Ishikawa (cell line): Measurements from ENCODE around the gene PAPLN.

Experiments
- CEBPB ChIP-seq: IDR thresholded peaks from 2 replicates; pipeline ENCODE4 v1.6.1; 2012
- CREB1 ChIP-seq: IDR thresholded peaks from 2 replicates; pipeline ENCODE4 v1.6.1; 2012; ENCODE audit warnings: low read depth
- EGR1 ChIP-seq: IDR thresholded peaks from 2 replicates; pipeline ENCODE4 v1.6.1; 2012
- EP300 ChIP-seq: IDR thresholded peaks from 2 replicates; pipeline ENCODE4 v1.6.1; 2012; ENCODE audit warnings: borderline replicate concordance
- FOXM1 ChIP-seq: IDR thresholded peaks from 2 replicates; pipeline ENCODE4 v1.6.1; 2012; ENCODE audit warnings: low read depth, borderline replicate concordance
- NFIC ChIP-seq: IDR thresholded peaks from 2 replicates; pipeline ENCODE4 v1.6.1; 2012
- RAD21 ChIP-seq: IDR thresholded peaks from 2 replicates; pipeline ENCODE4 v1.6.1; 2012; ENCODE audit warnings: low read depth
- TAF1 ChIP-seq: IDR thresholded peaks from 2 replicates; pipeline ENCODE4 v1.6.1; 2012; ENCODE audit warnings: low read depth, mild to moderate bottlenecking
- TCF12 ChIP-seq: IDR thresholded peaks from 2 replicates; pipeline ENCODE4 v1.6.1; 2012; ENCODE audit warnings: low read depth
- TEAD4 ChIP-seq: IDR thresholded peaks from 2 replicates; pipeline ENCODE4 v1.6.1; 2012
- YY1 ChIP-seq: IDR thresholded peaks from 2 replicates; pipeline ENCODE4 v1.6.1; 2012; ENCODE audit warnings: low read depth
- ZBTB7A ChIP-seq: IDR thresholded peaks from 2 replicates; pipeline ENCODE4 v1.6.1; 2012; ENCODE audit warnings: low read depth
- TF ChIP-seq, protein P1 (sequence below): IDR thresholded peaks from 2 replicates; pipeline ENCODE4 v1.6.1; 2012
- TF ChIP-seq, protein P2 (sequence below): IDR thresholded peaks from 2 replicates; pipeline ENCODE4 v1.6.1; 2012; ENCODE audit warnings: low read depth, mild to moderate bottlenecking
- TF ChIP-seq, protein P3 (sequence below): IDR thresholded peaks from 2 replicates; pipeline ENCODE4 v1.6.1; 2012

The PAPLN gene

DNA sequence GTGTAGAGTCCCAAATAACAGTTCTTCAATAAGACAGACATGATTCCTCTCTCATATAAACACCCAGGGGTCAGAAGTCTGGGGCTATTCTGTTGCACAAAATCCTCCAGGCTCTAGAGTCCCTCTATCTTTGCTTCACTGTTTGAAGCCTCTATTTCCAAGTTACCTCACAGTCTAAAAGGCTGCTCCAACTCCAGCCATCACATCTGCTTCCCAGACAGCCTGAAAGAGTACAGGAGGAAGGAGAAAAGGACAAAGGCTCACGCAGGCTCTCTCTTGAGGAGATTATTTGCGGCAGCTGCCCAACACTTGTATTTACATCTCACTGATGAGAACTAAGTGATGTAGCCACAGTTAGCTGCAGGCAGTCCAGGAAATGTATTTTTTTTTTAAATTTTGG, 6.4 kb downstream of the PAPLN start:
- TF ChIP-seq NFIC (no peak), TEAD4 (no peak), ZBTB7A (no peak), EP300 (no peak), EGR1 (no peak), CEBPB (no peak), YY1 (no peak)
- TF ChIP-seq, protein P1, sequence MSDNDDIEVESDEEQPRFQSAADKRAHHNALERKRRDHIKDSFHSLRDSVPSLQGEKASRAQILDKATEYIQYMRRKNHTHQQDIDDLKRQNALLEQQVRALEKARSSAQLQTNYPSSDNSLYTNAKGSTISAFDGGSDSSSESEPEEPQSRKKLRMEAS: no peak
- TF ChIP-seq, protein P2, sequence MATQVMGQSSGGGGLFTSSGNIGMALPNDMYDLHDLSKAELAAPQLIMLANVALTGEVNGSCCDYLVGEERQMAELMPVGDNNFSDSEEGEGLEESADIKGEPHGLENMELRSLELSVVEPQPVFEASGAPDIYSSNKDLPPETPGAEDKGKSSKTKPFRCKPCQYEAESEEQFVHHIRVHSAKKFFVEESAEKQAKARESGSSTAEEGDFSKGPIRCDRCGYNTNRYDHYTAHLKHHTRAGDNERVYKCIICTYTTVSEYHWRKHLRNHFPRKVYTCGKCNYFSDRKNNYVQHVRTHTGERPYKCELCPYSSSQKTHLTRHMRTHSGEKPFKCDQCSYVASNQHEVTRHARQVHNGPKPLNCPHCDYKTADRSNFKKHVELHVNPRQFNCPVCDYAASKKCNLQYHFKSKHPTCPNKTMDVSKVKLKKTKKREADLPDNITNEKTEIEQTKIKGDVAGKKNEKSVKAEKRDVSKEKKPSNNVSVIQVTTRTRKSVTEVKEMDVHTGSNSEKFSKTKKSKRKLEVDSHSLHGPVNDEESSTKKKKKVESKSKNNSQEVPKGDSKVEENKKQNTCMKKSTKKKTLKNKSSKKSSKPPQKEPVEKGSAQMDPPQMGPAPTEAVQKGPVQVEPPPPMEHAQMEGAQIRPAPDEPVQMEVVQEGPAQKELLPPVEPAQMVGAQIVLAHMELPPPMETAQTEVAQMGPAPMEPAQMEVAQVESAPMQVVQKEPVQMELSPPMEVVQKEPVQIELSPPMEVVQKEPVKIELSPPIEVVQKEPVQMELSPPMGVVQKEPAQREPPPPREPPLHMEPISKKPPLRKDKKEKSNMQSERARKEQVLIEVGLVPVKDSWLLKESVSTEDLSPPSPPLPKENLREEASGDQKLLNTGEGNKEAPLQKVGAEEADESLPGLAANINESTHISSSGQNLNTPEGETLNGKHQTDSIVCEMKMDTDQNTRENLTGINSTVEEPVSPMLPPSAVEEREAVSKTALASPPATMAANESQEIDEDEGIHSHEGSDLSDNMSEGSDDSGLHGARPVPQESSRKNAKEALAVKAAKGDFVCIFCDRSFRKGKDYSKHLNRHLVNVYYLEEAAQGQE: no peak

DNA sequence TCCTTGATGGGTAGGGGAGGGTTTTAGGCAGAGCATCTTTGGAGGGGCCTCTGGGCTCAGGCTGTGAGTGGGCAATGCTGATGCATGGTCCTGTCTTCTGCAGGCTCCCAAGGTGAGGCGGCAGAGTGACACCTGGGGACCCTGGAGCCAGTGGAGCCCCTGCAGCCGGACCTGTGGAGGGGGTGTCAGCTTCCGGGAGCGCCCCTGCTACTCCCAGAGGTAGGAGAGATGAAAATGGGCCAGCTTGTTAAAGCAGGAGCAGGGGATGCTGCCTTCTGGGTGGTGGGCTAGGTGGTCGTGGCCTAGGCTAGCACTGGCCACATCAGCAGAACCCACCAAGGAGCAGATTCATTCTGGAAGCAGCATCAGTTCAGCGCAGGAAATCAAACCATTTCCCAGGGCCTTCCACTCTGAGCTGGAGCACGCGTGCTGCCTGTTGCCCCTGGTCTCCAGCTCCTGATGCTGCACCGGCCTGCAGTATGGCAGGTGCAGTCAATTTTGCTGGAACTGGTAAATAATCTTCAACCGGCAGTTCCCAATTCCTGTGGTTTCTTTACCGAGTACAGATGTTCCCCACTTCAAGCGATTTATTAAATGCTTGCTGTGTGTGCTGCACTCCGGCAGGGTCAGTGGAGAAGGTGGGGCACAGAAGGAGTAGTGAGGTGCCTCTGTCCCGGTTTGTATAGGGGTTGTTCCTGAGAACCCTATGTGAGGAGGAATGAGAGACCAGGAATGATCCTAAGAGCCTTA, 7.4 kb downstream of the PAPLN start:
- no peak for TF ChIP-seq TCF12
- TF ChIP-seq TAF1: no peak
- TF ChIP-seq CREB1: no peak
- TF ChIP-seq FOXM1: no peak
- TF ChIP-seq EGR1: no peak
- TF ChIP-seq, protein P1: no peak
- TF ChIP-seq, protein P3, sequence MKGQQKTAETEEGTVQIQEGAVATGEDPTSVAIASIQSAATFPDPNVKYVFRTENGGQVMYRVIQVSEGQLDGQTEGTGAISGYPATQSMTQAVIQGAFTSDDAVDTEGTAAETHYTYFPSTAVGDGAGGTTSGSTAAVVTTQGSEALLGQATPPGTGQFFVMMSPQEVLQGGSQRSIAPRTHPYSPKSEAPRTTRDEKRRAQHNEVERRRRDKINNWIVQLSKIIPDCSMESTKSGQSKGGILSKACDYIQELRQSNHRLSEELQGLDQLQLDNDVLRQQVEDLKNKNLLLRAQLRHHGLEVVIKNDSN: no peak
- TF ChIP-seq ZBTB7A: no peak
- TF ChIP-seq TEAD4: no peak
- no peak for TF ChIP-seq RAD21
- TF ChIP-seq, protein P2: no peak
- TF ChIP-seq EP300: no peak
- TF ChIP-seq YY1: no peak
- no peak for TF ChIP-seq NFIC
- TF ChIP-seq CEBPB: no peak

DNA sequence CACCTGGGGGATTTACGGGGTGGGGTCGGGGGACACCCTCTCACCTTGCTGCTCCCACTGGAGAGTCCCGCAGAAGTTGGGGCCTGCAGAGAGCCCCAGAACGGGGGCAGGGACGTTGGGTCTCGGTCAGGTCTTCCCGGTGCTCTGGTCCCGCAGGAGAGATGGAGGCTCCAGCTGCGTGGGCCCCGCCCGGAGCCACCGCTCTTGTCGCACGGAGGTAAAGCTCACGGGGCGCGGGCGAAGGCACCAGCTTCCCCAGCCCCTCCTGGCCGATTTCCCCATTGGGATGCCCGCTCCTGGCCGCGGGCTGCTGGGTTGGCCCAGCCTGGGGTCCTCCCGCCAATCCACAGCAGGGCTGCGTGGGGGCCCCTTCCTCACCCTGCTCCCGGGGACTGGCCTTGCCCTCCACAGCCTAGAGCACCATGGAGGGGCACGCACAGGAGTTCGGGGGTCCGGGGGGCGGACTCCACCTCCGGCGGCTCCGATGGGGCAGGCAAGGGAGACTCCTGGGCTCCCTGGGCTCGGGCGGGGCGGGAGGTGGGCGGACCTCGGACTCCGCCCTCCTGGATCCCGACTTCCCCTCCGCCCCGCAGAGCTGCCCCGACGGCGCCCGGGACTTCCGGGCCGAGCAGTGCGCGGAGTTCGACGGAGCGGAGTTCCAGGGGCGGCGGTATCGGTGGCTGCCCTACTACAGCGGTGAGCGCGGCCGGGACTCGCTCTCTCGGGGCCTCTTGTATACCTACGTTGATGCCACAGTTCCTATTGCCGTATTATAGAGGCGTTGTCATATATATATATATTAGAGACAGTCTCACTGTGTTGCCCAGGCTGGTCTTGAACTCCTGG, 8.4 kb downstream of the PAPLN start:
- TF ChIP-seq, protein P3: no peak
- TF ChIP-seq CEBPB (no peak), EP300 (no peak)

DNA sequence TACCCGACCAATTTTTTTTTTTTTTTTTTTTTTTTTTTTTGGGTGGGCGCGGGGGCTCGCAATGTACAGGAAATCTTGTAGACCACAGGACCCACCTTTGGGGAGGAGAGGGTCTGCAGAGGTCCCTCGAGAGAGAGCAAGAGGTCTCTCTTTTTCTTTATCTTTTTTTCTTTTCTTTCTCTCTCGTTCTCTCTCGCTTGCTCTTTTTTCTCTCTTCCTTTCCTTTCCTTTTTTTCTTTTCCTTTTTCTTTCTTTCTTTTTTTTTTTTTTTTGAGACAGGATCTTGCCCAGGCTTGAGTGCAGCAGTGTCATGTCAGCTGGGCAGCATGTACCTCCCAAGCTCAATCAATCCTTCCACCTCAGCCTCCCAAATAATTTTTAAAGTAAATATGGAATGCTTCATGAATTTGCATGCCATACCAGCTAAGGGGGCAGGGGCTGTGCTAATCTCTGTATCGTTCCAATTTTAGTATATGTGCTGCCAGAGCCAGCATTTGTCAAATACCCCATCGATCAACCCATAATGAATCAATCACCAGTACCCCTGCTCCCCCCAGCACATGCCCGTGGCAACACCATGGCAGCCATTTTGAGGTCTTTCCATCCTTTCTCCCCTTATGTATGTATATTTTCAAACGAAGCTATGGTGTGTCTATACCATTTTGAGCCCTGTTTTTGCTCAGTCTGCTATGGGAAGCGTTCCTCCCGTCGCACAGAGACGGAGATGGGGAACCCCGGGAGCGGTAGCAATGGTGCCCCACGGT, 9.3 kb downstream of the PAPLN start:
- TF ChIP-seq NFIC (no peak), FOXM1 (no peak), ZBTB7A (no peak), CREB1 (no peak)
- TF ChIP-seq, protein P3: no peak
- TF ChIP-seq, protein P1: no peak
- TF ChIP-seq, protein P2: no peak
